ENCODE data around the gene HS3ST4.

- TF ChIP-seq CTCF (conservative IDR thresholded peaks at IDR 0.05; ENCODE audit: low read depth, low read length) = no peak
- no peak for TF ChIP-seq POLR2A (IDR thresholded peaks at IDR 0.05; ENCODE audit: low read depth, low read length)
- no peak for TF ChIP-seq RAD21 (IDR thresholded peaks at IDR 0.05; ENCODE audit: low read length)
- no peak for TF ChIP-seq RFX5 (IDR thresholded peaks at IDR 0.05; ENCODE audit: low read depth, low read length)
- TF ChIP-seq FOS (IDR thresholded peaks at IDR 0.05; ENCODE audit: low read depth, low read length) = no peak
- no peak for TF ChIP-seq SMC3 (IDR thresholded peaks at IDR 0.05; ENCODE audit: low read depth, low read length)
- TF ChIP-seq RCOR1 (IDR thresholded peaks at IDR 0.05; ENCODE audit: insufficient replicate concordance, low read length) = no peak
These were observed 222.7 kb downstream of the HS3ST4 start for GRCh38 chr16:25914357-25914962.

All from IMR-90 (cell line).